Coronary artery (tissue), 2 donors: ENCODE results near the gene DCBLD2.

ENCODE experiments used
- DNase-seq: peaks from one replicate; pipeline ENCODE4 v3.0.0-alpha.2; 2017; ENCODE audit warnings: low spot score
- H3K27ac ChIP-seq, 2 donors: fragments of 200-600 bp; sonication (generic); one replicate each; pipeline ENCODE4 v1.5.1; 2016 to 2019
- H3K4me3 ChIP-seq: fragments of 200-600 bp; sonication (generic); 2 replicates; pipeline ENCODE4 v1.5.1; 2016; ENCODE audit warnings: mild to moderate bottlenecking, moderate library complexity
- TF ChIP-seq, protein P1 (sequence below): fragments of 200-600 bp; sonication (generic); IDR thresholded peaks from one replicate; pipeline ENCODE4 v1.5.1; 2019; ENCODE audit warnings: antibody characterized with exemption

Gene DCBLD2

DNA sequence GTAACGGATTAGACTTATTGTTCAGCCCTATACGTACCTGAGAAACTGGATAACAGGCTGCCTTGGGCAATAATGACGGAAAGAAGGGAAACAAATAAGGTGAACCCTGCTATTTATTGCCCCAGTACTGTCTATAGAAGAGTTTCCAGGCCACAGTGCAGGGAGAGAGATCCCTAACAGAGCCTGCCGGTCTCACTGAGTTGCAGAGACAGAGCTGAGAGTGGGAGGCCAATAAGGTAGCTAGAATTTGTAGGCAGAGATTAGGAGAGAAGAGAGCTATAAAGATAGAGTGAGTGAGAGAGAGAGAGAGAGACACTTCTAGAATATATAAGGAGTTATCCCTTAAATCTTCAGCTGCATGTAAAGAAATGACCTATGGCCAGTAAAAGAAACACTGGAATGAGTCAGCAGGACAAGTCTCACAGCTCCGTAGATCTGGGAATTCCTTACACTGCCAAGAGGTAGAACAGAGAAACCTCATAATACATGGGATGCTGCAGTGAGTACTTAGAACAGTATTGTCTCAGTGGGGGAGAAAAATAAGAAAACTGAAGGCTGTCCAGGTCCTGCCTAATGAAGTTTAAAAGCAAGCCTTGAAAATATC lies 86.6 kb downstream of the DCBLD2 start:
- Histone ChIP-seq H3K4me3 (no peak overlapping the region), H3K27ac (no peak overlapping the region)
- TF ChIP-seq, protein P1, sequence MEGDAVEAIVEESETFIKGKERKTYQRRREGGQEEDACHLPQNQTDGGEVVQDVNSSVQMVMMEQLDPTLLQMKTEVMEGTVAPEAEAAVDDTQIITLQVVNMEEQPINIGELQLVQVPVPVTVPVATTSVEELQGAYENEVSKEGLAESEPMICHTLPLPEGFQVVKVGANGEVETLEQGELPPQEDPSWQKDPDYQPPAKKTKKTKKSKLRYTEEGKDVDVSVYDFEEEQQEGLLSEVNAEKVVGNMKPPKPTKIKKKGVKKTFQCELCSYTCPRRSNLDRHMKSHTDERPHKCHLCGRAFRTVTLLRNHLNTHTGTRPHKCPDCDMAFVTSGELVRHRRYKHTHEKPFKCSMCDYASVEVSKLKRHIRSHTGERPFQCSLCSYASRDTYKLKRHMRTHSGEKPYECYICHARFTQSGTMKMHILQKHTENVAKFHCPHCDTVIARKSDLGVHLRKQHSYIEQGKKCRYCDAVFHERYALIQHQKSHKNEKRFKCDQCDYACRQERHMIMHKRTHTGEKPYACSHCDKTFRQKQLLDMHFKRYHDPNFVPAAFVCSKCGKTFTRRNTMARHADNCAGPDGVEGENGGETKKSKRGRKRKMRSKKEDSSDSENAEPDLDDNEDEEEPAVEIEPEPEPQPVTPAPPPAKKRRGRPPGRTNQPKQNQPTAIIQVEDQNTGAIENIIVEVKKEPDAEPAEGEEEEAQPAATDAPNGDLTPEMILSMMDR = no peak
- DNase-seq = no peak

GRCh38 chr3:98812851-98813374 lies 88.6 kb downstream of the DCBLD2 start:
- Histone ChIP-seq H3K27ac (no peak overlapping the region), H3K4me3 (no peak overlapping the region)
- TF ChIP-seq, protein P1 = peak; percentile 38
- no peak for DNase-seq

DNA sequence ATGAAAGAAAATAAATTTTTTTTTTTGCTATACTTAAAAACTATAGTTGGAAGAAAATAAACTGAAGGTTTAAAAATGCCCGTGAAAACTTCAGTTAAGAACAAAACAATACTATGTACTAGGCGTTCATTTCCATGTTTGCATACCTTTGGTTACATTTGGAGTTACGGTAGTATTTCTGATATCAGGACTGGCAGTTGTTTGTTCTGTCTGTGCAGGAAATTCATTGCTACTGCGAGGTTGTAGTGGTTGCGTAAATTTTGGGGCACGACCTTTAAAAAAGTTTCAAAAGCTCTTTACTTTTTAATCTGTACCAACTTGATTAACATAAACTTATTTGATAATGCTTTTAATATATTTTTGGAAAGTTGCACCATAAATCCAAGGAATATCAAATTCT lies 90.4 kb downstream of the DCBLD2 start:
- H3K4me3 ChIP-seq = no peak overlapping the region
- no peak for DNase-seq
- TF ChIP-seq, protein P1 = no peak
- no peak overlapping the region for H3K27ac ChIP-seq

- Histone ChIP-seq H3K27ac (no peak overlapping the region), H3K4me3 (no peak overlapping the region)
- no peak for DNase-seq
- TF ChIP-seq, protein P1 = no peak
Observed at GRCh38 chr3:98809557-98809956, 91.9 kb downstream of the DCBLD2 start.

- no peak for DNase-seq
- TF ChIP-seq, protein P1 = no peak
- Histone ChIP-seq H3K27ac (no peak overlapping the region), H3K4me3 (no peak overlapping the region)
Observed at GRCh38 chr3:98808071-98808470, 93.4 kb downstream of the DCBLD2 start.

GRCh38 chr3:98807561-98807960 lies 93.9 kb downstream of the DCBLD2 start:
- TF ChIP-seq, protein P1 = no peak
- no peak for DNase-seq
- no peak overlapping the region for H3K27ac ChIP-seq
- no peak overlapping the region for H3K4me3 ChIP-seq

DNA sequence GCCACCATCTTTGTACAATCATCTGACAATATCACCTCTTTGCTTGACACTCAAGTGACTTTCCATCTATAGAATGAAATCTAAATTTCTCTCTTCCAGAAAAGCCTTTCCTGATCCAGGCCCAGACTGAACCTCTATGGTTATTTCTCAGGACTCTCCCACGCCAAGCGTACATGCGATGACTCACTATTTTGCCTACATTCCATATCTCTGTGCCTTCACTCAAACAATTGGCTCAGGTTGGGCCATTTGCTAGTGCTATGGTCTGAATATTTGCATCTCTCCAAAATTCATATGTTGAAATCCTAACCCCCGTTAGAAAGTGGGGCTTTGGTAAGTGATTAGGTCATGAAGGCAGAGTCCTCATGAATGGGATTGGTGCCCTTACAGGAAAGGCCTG lies 94.5 kb downstream of the DCBLD2 start:
- TF ChIP-seq, protein P1 = no peak
- Histone ChIP-seq H3K4me3 (no peak overlapping the region), H3K27ac (no peak overlapping the region)
- no peak for DNase-seq
